ENCODE measurements around the gene BCKDK.
"Not testable (repeated sequence)": the region's sequence is repeated elsewhere in the genome, so short reads cannot be mapped to it uniquely, and the experiment has no call there.

The BCKDK gene

DNA sequence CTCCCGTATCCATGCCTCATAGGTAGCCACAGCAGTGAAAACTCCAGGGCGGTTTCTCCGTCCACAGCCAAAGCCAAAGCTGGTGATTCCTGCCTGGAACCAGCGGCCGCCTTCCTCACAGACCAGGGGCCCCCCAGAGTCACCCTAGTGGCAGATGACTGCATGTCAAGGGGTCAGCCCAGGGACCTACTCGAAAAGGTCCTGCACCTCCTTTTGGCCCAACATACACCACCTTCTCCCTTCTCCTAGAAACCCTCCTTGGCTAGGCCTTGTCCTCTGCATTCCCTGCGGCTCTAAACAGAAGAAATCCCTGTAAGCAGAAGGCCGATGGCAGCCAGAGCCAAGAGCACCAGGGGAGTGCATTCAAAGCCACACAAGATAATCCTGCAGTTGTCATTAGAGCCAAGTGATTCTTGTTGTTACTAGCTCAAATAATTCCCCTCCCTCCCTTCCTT is 35.5 kb downstream of the BCKDK start:
- no peak for TF ChIP-seq CTCF (IDR thresholded peaks at IDR 0.05; ENCODE audit: low read depth, low read length, missing control alignments)
- no peak overlapping the region for H3K4me3 ChIP-seq (replicated peaks; ENCODE audit: low read depth, low read length)
- no peak for DNase-seq (ENCODE audit: extremely low read depth, low read depth)

- not testable (repeated sequence) for DNase-seq (ENCODE audit: extremely low read depth, low read depth)
Measured at GRCh38 chr16:31144418-31144817, 36.2 kb downstream of the BCKDK start.

DNA sequence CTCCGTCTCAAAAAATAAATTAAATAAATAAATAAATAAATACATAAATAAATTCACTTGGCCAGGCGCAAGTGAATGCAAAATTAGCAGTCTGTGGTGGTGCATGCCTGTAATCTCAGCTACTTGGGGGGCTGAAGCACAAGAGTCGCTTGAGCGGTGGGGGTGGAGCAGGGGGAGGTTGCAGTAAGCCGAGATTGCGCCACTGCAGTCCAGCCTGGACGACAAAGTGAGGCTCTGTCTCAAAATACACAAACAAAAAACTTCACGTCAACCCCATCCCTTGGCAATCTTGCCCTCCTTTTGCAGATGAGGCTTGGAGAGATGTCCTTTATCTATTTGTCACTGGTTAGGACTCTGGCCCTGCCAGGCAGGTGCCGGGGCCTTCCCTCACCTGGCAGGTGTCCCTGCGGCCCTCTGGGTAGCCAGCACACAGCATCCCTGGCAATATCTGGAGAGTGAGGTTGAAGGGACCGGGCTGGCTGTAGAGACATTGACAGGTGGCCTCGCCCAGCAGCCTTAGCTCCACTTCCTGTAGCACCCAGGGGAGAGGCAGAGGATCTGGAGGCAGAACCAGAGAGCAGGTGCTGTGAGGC is 37.3 kb downstream of the BCKDK start:
- no peak for DNase-seq (ENCODE audit: extremely low read depth, low read depth)
- no peak overlapping the region for H3K4me3 ChIP-seq (replicated peaks; ENCODE audit: low read depth, low read length)
- TF ChIP-seq CTCF (IDR thresholded peaks at IDR 0.05; ENCODE audit: low read depth, low read length, missing control alignments), result no peak

More at GRCh38 chr16:31144418-31144817, 36.2 kb downstream of the BCKDK start:
- H3K4me3 ChIP-seq (replicated peaks; ENCODE audit: low read depth, low read length), result not testable (repeated sequence)

GRCh38 chr16:31147574-31147973 is 39.4 kb downstream of the BCKDK start:
- no peak overlapping the region for H3K4me3 ChIP-seq (replicated peaks; ENCODE audit: low read depth, low read length)
- no peak for TF ChIP-seq CTCF (IDR thresholded peaks at IDR 0.05; ENCODE audit: low read depth, low read length, missing control alignments)
- no peak for DNase-seq (ENCODE audit: extremely low read depth, low read depth)

GRCh38 chr16:31148281-31148728 is 40.1 kb downstream of the BCKDK start:
- TF ChIP-seq CTCF (IDR thresholded peaks at IDR 0.05; ENCODE audit: low read depth, low read length, missing control alignments), result no peak
- no peak for DNase-seq (ENCODE audit: extremely low read depth, low read depth)
- H3K4me3 ChIP-seq (replicated peaks; ENCODE audit: low read depth, low read length), result no peak overlapping the region

- no peak overlapping the region for H3K4me3 ChIP-seq (replicated peaks; ENCODE audit: low read depth, low read length)
- TF ChIP-seq CTCF (IDR thresholded peaks at IDR 0.05; ENCODE audit: low read depth, low read length, missing control alignments), result no peak
- DNase-seq (ENCODE audit: extremely low read depth, low read depth), result no peak
Measured at GRCh38 chr16:31148896-31149295, 40.7 kb downstream of the BCKDK start.

DNA sequence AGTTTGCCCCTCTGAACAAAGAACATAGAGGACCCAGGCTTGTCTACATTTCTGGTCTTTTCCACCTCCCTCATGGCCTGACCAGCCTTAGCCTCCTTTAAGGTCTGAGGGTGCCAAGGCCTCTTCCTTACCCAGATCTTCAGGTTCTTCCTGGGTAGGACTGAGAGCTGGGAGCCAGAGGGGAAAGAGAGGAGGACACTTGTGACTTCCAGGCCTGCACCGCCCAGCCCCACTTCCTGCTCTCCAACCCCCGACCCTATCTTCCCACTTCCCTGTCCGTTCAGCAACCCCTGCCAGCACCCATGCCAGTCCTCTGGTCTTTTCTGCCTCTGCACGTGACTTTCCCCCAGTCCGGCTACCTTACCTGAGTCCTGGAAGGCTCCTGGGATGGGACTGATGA is 41.1 kb downstream of the BCKDK start:
- H3K4me3 ChIP-seq (replicated peaks; ENCODE audit: low read depth, low read length), result no peak overlapping the region
- no peak for DNase-seq (ENCODE audit: extremely low read depth, low read depth)
- TF ChIP-seq CTCF (IDR thresholded peaks at IDR 0.05; ENCODE audit: low read depth, low read length, missing control alignments), result no peak

Measured in HFF-Myc (cell line).